ENCODE data around the gene C19orf81. TPM values are rescaled to one million over a fixed set of nuclear protein-coding genes. Genes with fewer than 3 reads are reported as not detected.
A peak's percentile ranks its signal among the peaks of the same experiment; 100 is the strongest.

Gene C19orf81
- total and polyA plus RNA-seq, 9 of the 15 experiments (the other 6 are each of a cell fraction or from before 2014, with no cell fraction given), result 2.5 to 42.9 (median 33.0) TPM; not detected in 4

GRCh38 chr19:50679177-50680125 lies 30.2 kb downstream of the C19orf81 start (continued):
- TF ChIP-seq CLOCK (CRISPR knock-in tag; IDR thresholded peaks at IDR 0.05; ENCODE audit: borderline replicate concordance) (no peak), C11orf30 (IDR thresholded peaks at IDR 0.05; ENCODE audit: low read depth) (no peak), RUNX1 (IDR thresholded peaks at IDR 0.05; ENCODE audit: low read depth) (no peak), KDM5B (IDR thresholded peaks at IDR 0.05; ENCODE audit: insufficient replicate concordance, low read depth, low read length) (no peak), POU5F1 (IDR thresholded peaks at IDR 0.05; ENCODE audit: borderline replicate concordance, low read depth, low read length, partially characterized antibody) (no peak), ZBTB12 (CRISPR knock-in tag; IDR thresholded peaks at IDR 0.05) (peak; percentile 93), STAT5A (IDR thresholded peaks at IDR 0.05; ENCODE audit: borderline replicate concordance, low read length) (no peak), PHF20 (IDR thresholded peaks at IDR 0.05; ENCODE audit: partially characterized antibody) (peak; percentile 12), REST (IDR thresholded peaks at IDR 0.05; ENCODE audit: borderline replicate concordance) (no peak), REST (CRISPR knock-in tag; IDR thresholded peaks at IDR 0.05; ENCODE audit: low read depth) (no peak), ZNF311 (CRISPR knock-in tag; IDR thresholded peaks at IDR 0.05) (no peak), CBFA2T2 (conservative IDR thresholded peaks at IDR 0.05) (no peak)
- TF ChIP-seq, protein P1, sequence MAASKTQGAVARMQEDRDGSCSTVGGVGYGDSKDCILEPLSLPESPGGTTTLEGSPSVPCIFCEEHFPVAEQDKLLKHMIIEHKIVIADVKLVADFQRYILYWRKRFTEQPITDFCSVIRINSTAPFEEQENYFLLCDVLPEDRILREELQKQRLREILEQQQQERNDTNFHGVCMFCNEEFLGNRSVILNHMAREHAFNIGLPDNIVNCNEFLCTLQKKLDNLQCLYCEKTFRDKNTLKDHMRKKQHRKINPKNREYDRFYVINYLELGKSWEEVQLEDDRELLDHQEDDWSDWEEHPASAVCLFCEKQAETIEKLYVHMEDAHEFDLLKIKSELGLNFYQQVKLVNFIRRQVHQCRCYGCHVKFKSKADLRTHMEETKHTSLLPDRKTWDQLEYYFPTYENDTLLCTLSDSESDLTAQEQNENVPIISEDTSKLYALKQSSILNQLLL (CRISPR knock-in tag; IDR thresholded peaks at IDR 0.05; ENCODE audit: borderline replicate concordance), result no peak

All from K562 (cell line).